Ishikawa (cell line): Measurements from ENCODE around the gene RGS2.

Experiments used
- CEBPB ChIP-seq: IDR thresholded peaks from 2 replicates; pipeline ENCODE4 v1.6.1; 2012
- CREB1 ChIP-seq: IDR thresholded peaks from 2 replicates; pipeline ENCODE4 v1.6.1; 2012; ENCODE audit warnings: low read depth
- EGR1 ChIP-seq: IDR thresholded peaks from 2 replicates; pipeline ENCODE4 v1.6.1; 2012
- EP300 ChIP-seq: IDR thresholded peaks from 2 replicates; pipeline ENCODE4 v1.6.1; 2012; ENCODE audit warnings: borderline replicate concordance
- FOXM1 ChIP-seq: IDR thresholded peaks from 2 replicates; pipeline ENCODE4 v1.6.1; 2012; ENCODE audit warnings: low read depth, borderline replicate concordance
- MAX ChIP-seq: IDR thresholded peaks from 2 replicates; pipeline ENCODE4 v1.6.1; 2012
- NFIC ChIP-seq: IDR thresholded peaks from 2 replicates; pipeline ENCODE4 v1.6.1; 2012
- RAD21 ChIP-seq: IDR thresholded peaks from 2 replicates; pipeline ENCODE4 v1.6.1; 2012; ENCODE audit warnings: low read depth
- REST ChIP-seq: IDR thresholded peaks from 2 replicates; pipeline ENCODE4 v1.6.1; 2012; ENCODE audit warnings: low read depth, mild to moderate bottlenecking
- TAF1 ChIP-seq: IDR thresholded peaks from 2 replicates; pipeline ENCODE4 v1.6.1; 2012; ENCODE audit warnings: low read depth, mild to moderate bottlenecking
- USF1 ChIP-seq: IDR thresholded peaks from 2 replicates; pipeline ENCODE4 v1.6.1; 2012
- YY1 ChIP-seq: IDR thresholded peaks from 2 replicates; pipeline ENCODE4 v1.6.1; 2012; ENCODE audit warnings: low read depth
- ZBTB7A ChIP-seq: IDR thresholded peaks from 2 replicates; pipeline ENCODE4 v1.6.1; 2012; ENCODE audit warnings: low read depth

GRCh38 chr1:192805832-192806323 is 3.0 kb upstream of the RGS2 start:
- TF ChIP-seq YY1 (no peak), EGR1 (no peak), RAD21 (peak; percentile 68), EP300 (no peak), CREB1 (no peak), FOXM1 (no peak), TAF1 (no peak), MAX (no peak), CEBPB (peak; percentile 76), NFIC (no peak), REST (no peak), USF1 (no peak), ZBTB7A (no peak)
